IPS DF 4.7 (cell line): ENCODE results near the gene CAMK2B.
"Not testable (repeated sequence)": the region's sequence is repeated elsewhere in the genome, so short reads cannot be mapped to it uniquely, and the experiment has no call there.

Experiments
- DNase-seq: peaks from one replicate; pipeline ENCODE4 v3.0.0-alpha.2; 2013; ENCODE audit warnings: low spot score; ENCODE audit errors: extremely low read depth

Gene CAMK2B

GRCh38 chr7:44172803-44173424, 152.5 kb downstream of the CAMK2B start:
- DNase-seq = no peak

- no peak for DNase-seq
Observed at GRCh38 chr7:44172352-44172751, 153.0 kb downstream of the CAMK2B start.

- not testable (repeated sequence) for DNase-seq
Observed at GRCh38 chr7:44171901-44172300, 153.5 kb downstream of the CAMK2B start.

GRCh38 chr7:44167920-44168319, 157.5 kb downstream of the CAMK2B start:
- DNase-seq = no peak
